ENCODE results near the gene SOHLH1.
"Not testable (repeated sequence)": the region's sequence is repeated elsewhere in the genome, so short reads cannot be mapped to it uniquely, and the experiment has no call there.

The SOHLH1 gene

DNA sequence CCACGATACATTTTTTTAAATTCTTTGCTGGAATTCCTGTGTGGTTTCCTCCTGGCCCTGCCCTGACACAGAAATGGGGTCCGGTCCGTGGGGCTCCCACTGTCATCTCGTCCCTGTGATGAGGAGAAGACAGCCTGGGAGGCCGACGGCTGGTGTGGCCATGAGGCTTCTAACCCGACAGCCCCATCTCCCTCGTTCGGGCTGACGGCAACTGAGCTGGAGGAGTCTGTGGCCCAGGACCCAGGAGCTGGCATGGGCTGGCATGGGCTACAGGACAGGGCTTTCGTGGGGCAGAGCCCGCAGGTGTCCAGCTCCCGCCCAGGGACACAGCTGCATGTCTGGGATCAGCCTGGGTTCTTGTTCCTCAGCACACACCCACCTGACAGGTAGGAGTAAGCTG is 22.4 kb downstream of the SOHLH1 start:
- no peak overlapping the region for H3K4me3 ChIP-seq (ENCODE audit: control insufficient read depth, low read depth, low read length)
- DNase-seq (ENCODE audit: low read depth): no peak
- TF ChIP-seq, protein P1, sequence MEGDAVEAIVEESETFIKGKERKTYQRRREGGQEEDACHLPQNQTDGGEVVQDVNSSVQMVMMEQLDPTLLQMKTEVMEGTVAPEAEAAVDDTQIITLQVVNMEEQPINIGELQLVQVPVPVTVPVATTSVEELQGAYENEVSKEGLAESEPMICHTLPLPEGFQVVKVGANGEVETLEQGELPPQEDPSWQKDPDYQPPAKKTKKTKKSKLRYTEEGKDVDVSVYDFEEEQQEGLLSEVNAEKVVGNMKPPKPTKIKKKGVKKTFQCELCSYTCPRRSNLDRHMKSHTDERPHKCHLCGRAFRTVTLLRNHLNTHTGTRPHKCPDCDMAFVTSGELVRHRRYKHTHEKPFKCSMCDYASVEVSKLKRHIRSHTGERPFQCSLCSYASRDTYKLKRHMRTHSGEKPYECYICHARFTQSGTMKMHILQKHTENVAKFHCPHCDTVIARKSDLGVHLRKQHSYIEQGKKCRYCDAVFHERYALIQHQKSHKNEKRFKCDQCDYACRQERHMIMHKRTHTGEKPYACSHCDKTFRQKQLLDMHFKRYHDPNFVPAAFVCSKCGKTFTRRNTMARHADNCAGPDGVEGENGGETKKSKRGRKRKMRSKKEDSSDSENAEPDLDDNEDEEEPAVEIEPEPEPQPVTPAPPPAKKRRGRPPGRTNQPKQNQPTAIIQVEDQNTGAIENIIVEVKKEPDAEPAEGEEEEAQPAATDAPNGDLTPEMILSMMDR (IDR thresholded peaks at IDR 0.05; ENCODE audit: control insufficient read depth, insufficient read depth, low read depth, low read length, missing control alignments): no peak

DNA sequence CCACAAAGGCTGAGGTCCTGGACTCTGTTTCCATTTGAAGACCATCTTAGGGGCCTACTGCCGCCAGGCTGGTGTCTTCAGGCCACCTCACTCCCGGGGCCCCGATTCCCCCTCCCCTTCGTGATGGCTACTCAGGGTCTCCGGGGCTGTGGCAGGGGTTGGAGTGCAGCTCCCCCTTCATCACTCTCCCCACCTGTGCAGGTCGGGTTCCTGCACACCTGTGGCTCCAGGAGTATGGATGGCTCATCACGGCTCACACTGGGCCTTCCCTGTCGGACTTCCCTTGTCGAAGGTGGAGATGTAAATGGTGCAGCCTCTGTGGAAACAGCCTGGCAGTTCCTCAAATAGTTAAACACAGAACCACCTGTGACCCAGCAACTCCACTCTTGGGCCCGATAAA is 24.3 kb downstream of the SOHLH1 start:
- no peak for DNase-seq (ENCODE audit: low read depth)
- TF ChIP-seq, protein P1 (IDR thresholded peaks at IDR 0.05; ENCODE audit: control insufficient read depth, insufficient read depth, low read depth, low read length, missing control alignments): no peak
- no peak overlapping the region for H3K4me3 ChIP-seq (ENCODE audit: control insufficient read depth, low read depth, low read length)

DNA sequence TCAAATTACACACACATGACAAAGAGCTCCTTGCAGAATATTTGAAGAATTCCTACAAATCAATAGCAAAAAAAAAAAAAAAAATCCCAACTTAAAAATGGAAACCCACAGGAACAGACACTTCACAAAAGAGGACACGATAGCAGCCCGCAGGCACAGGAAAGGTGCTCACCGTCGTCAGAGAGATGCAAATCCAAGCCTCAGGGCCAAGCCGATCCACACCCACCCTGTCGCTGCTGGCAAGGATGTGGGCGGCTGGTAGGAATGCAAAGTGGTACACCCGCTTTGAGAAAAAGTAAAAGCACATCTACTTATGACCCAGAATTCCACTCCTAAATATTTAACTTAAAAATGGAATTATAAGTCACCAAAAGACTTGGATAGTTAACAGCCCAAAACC is 25.3 kb downstream of the SOHLH1 start:
- DNase-seq (ENCODE audit: low read depth): no peak
- TF ChIP-seq, protein P1 (IDR thresholded peaks at IDR 0.05; ENCODE audit: control insufficient read depth, insufficient read depth, low read depth, low read length, missing control alignments): no peak
- H3K4me3 ChIP-seq (ENCODE audit: control insufficient read depth, low read depth, low read length): no peak overlapping the region

DNA sequence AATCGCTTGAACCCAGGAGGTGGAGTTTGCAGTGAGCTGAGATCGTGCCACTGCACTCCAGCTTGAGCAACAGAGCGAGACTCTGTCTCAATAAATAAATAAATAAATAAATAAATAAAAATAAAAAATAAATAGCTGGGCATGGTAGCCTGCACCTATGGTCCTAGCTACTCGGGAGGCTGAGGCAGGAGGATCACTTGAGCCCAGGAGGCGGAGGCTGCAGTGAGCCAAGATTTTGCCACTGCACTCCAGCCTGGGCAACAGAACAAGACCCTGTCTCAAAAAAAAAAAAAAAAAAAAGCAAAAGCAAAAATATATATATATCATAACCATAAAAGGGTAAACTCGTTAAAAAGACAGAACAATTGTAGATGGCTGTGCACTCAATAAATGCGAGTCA is 26.5 kb downstream of the SOHLH1 start:
- DNase-seq (ENCODE audit: low read depth); H3K4me3 ChIP-seq (ENCODE audit: control insufficient read depth, low read depth, low read length): not testable (repeated sequence)

DNA sequence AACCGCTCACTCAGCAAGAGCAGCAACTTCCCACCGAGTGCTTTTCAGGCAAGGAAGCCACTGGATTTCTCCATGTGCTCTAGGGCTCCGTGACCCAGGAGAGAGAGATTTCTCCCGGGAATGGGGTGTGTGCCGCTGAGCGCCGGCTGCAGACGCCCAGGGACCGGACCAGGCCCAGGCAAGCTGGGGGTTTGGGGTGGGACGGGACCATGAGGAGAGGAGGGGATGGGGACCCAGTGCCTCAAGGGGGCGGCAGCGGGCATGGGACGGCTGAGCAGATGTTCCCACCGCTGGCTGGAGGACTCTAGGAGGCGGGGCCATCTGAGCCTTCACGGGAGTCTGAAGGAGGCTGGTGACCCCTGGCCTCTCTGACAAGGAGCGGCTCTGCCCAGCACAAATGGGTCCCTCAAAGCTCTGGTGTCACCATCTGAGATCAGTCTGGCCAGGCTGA is 27.7 kb downstream of the SOHLH1 start:
- DNase-seq (ENCODE audit: low read depth): no peak
- no peak overlapping the region for H3K4me3 ChIP-seq (ENCODE audit: control insufficient read depth, low read depth, low read length)
- TF ChIP-seq, protein P1 (IDR thresholded peaks at IDR 0.05; ENCODE audit: control insufficient read depth, insufficient read depth, low read depth, low read length, missing control alignments): no peak

DNA sequence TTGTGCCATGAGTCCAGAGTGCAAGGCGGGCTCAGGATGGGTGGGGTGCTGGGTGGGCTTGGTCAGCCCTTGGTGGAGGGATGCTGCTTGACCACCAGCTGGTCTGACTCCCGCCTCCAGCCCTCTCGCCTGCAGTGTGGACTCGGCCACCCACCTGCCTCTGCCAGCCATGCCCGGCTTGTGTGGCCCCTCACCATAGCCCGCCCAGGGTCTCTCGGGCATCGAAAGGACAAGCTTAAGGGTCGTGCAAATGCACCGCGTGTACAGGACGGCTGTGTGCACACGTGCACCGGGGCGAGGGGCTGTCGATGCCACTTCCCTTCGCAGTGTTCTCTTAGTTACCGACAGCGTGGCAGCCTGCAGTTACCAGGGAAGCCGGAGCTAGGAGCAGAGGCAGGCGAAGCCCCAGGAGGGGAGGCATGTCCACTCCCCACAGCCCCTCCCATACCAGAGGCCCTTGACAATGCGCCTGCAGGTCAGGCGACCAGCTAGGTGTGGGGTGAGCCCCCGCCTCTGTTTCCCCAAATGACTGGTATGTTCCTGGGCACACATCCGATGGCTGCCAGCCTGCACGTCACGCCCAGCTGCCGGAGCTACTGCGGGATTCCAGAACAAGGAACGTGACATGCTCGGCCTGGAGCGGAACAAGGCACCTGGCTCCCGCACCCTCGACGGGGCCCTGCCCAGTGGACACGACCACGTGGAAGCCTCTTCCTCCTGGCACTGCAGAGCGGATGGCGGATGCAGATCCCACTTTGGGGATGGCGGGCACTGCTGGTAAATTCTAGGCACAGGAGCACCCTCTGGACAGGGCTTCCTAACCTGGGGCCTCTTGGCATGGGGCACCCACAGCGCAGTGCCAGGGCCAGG is 28.3 kb downstream of the SOHLH1 start:
- no peak overlapping the region for H3K4me3 ChIP-seq (ENCODE audit: control insufficient read depth, low read depth, low read length)
- TF ChIP-seq, protein P1 (IDR thresholded peaks at IDR 0.05; ENCODE audit: control insufficient read depth, insufficient read depth, low read depth, low read length, missing control alignments): no peak
- no peak for DNase-seq (ENCODE audit: low read depth)

DNA sequence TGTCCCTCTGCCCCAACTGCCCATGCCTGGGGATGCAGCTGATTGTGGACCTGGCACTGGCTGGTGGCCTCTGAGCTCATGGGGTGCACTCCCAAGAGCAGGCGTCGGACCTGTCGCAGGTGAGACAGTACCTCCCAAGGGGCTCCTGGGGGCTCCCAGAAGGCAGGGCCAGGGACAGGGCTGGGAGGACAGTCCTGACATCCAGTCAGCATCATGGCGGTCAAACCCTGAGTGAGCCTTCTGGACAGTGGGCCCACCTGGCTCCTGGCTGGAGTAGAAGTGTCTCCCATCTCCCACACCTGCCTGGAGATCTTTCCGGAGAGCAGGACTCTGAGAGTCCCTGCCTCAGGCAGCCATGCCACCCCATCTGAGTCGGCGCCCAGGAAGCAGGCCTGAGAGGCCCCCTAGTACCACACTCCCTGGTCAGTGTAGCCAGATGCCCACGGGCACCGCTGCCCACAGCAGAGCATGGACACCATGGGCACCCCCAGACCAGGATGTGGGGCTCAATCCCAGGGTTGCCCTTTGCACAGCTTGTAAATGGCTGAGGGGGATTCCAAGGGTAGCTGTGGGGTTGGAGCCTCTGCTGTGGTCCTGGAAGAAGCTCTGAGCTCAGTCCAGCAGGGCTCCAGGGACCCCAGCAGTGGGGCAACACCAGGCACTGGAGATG is 29.5 kb downstream of the SOHLH1 start:
- H3K4me3 ChIP-seq (ENCODE audit: control insufficient read depth, low read depth, low read length): no peak overlapping the region
- DNase-seq (ENCODE audit: low read depth): no peak
- TF ChIP-seq, protein P1 (IDR thresholded peaks at IDR 0.05; ENCODE audit: control insufficient read depth, insufficient read depth, low read depth, low read length, missing control alignments): no peak

DNA sequence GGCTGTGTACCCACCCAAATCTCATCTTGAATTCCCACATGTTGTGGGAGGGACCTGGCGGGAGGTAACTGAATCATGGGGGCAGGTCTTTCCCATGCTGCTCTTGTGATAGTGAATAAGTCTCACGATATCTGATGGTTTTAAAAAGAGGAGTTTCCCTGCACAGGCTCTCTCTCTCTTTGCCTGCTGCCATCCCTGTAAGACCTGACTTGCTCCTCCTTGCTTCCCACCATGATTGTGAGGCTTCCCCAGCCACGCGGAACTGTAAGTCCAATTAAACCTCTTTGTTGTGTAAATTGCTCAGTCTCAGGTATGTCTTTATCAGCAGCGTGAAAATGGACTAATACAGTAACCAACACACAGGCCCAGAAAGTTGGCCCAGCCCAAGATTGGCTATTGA is 30.3 kb downstream of the SOHLH1 start:
- not testable (repeated sequence) for H3K4me3 ChIP-seq (ENCODE audit: control insufficient read depth, low read depth, low read length); DNase-seq (ENCODE audit: low read depth)
